Kidney (tissue), 14 donors: ENCODE measurements around the gene SLC13A2. TPM values are rescaled to one million over a fixed set of nuclear protein-coding genes. Genes with fewer than 3 reads are reported as not detected.

Experiments used
- DNase-seq, 5 donors: peaks; one replicate each; pipeline ENCODE4 v3.0.0-alpha.2; 2013 to 2020
- FAIRE-seq: peaks from 2 replicates; lab custom pipeline; 2012; peaks lifted over from hg19 to GRCh38; lab: Jason Lieb, UNC
- H3K27ac ChIP-seq, 2 donors: one replicate each; pipeline ENCODE4 v1.7.0; 2013; ENCODE audit warnings: low read depth in 2 of 2, low read length in 2 of 2, inconsistent platforms in 1 of 2
- H3K27me3 ChIP-seq: one replicate; pipeline ENCODE4 v1.7.1; 2013; ENCODE audit warnings: low read length, inconsistent platforms; ENCODE audit not compliant: control insufficient read depth, insufficient read depth
- H3K36me3 ChIP-seq, 3 donors: one replicate each; pipeline versions ENCODE4 v1.7.0 to v1.7.1; 2013; ENCODE audit warnings: low read length in 3 of 3, control low read depth in 1 of 3, inconsistent platforms in 1 of 3; ENCODE audit not compliant: insufficient read depth in 3 of 3, control insufficient read depth in 2 of 3
- H3K4me1 ChIP-seq, 3 donors: one replicate each; pipeline versions ENCODE4 v1.7.0 to v1.7.1; 2013; ENCODE audit warnings: low read length in 3 of 3, inconsistent platforms in 1 of 3, low read depth in 1 of 3; ENCODE audit not compliant: control insufficient read depth in 2 of 3, insufficient read depth in 2 of 3
- H3K4me3 ChIP-seq, 3 donors: one replicate each; pipeline versions ENCODE4 v1.7.0 to v1.8.1; 2013; ENCODE audit warnings: low read length in 3 of 3, control low read depth in 1 of 3, inconsistent platforms in 1 of 3
- H3K9ac ChIP-seq, 3 donors: one replicate each; pipeline versions ENCODE4 v1.7.0 to v1.7.1; 2013; ENCODE audit warnings: low read length in 3 of 3, control low read depth in 1 of 3, inconsistent platforms in 1 of 3
- H3K9me3 ChIP-seq, 3 donors: one replicate each; pipeline versions ENCODE4 v1.7.0 to v1.7.1; 2013; ENCODE audit warnings: low read length in 3 of 3, control low read depth in 1 of 3, inconsistent platforms in 1 of 3; ENCODE audit not compliant: control insufficient read depth in 2 of 3, insufficient read depth in 1 of 3
- intact Hi-C: fragments of 100-400 bp; cut with DNase I; formaldehyde crosslinking; loops from one replicate; pipeline ENCODE4 v1.11.1; 2022
- polyA plus RNA-seq: library from polyadenylated mRNA; stranded (reverse); fragments of 350-450 nt; fragmentation: Illumina TruSeq; extraction: RNeasy Lipid Tissue Mini Kit (QIAGEN cat#74804); gene quantifications from one replicate; pipeline ENCODE4 v1.2.3, GENCODE V29; 2014; ENCODE audit warnings: low read depth, low replicate concordance; ENCODE audit not compliant: insufficient read depth
- total RNA-seq: library from RNA; stranded (reverse); fragmentation: NEBNext Ultra II Directional; extraction: Animal tissue kit (Norgen Biotek cat#: 25700); gene quantifications from one replicate; pipeline ENCODE4 v1.2.1, GENCODE V29; 2021
- TF ChIP-seq, protein P1 (sequence below): IDR thresholded peaks from 3 replicates; pipeline ENCODE4 v1.5.1; 2012; ENCODE audit warnings: mild to moderate bottlenecking, moderate library complexity, borderline replicate concordance; ENCODE audit not compliant: insufficient read depth; ENCODE audit errors: extremely low read depth
- donor health status: control.
- donor health status: control.
- donor health status: control.
- donor health status: control.
- donor health status: control.
- donor health status: DM: yes; HTN: yes; CAD: no.
- donor health status: Normal renal cell carcinoma (clear cell type).

SLC13A2 gene
- total and polyA plus RNA-seq, 2 donors from 2014 or later, result 1.1 to 69.0 TPM

DNA sequence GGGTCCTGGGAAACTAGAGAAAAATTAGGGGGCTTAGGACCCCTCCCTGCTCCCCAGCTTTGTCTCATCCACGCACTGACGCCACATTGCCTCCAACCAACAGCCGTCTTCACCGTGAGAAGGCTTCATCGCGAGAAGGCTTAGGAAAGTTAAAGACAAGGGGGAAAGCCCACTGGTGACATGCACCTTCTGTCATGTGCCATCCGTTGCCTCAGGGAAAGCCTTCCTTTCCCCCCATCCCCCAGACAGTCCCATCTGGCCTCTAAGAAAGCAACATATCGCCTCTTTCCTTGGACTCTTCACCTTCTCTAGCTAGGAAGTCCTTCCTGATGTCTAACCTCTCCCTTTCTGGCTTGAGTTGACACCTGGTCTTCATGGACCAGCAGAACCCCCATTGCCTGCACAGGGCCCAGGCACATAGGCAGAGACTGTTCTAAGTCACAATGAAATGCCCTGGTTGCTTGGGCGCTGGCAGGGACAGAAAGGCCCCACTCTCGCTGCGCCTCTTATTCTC lies 34.8 kb downstream of the SLC13A2 start:
- TF ChIP-seq, protein P1, sequence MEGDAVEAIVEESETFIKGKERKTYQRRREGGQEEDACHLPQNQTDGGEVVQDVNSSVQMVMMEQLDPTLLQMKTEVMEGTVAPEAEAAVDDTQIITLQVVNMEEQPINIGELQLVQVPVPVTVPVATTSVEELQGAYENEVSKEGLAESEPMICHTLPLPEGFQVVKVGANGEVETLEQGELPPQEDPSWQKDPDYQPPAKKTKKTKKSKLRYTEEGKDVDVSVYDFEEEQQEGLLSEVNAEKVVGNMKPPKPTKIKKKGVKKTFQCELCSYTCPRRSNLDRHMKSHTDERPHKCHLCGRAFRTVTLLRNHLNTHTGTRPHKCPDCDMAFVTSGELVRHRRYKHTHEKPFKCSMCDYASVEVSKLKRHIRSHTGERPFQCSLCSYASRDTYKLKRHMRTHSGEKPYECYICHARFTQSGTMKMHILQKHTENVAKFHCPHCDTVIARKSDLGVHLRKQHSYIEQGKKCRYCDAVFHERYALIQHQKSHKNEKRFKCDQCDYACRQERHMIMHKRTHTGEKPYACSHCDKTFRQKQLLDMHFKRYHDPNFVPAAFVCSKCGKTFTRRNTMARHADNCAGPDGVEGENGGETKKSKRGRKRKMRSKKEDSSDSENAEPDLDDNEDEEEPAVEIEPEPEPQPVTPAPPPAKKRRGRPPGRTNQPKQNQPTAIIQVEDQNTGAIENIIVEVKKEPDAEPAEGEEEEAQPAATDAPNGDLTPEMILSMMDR, result no peak
- no peaks in the 10 kb centered on the region for H3K9me3 ChIP-seq
- no peak overlapping the region for H3K27ac ChIP-seq
- no peaks in the 10 kb centered on the region for H3K27me3 ChIP-seq
- H3K36me3 ChIP-seq, result no peaks in the 10 kb centered on the region
- H3K9ac ChIP-seq, result no peak overlapping the region
- intact Hi-C loops, result no loop called here
- H3K4me3 ChIP-seq, result no peak overlapping the region
- FAIRE-seq (no peak), DNase-seq (no peak)
- H3K4me1 ChIP-seq, result no peaks in the 10 kb centered on the region

DNA sequence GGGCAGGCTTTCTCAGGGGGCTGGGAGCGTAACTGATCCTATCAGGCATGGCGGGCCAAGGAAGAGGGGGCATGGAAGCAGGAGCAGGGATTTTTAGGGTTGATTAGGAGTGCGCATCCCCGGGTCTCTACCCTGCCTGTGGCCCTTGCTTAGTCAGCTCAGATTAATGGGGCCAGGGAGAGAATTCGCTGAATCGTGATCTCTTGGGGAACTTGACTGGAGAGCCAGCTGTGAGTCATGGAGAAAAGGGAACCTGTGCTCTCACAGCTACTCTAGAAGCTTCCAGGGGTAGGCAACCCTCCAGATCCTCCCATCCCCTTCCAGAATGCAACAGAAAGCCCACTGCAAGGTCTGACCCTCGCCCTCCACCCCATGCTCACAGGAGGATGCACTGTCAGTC lies 36.3 kb downstream of the SLC13A2 start:
- Histone ChIP-seq H3K9ac (no peak overlapping the region), H3K27ac (no peak overlapping the region), H3K9me3 (no peaks in the 10 kb centered on the region), H3K36me3 (no peaks in the 10 kb centered on the region), H3K4me1 (no peaks in the 10 kb centered on the region), H3K27me3 (no peaks in the 10 kb centered on the region), H3K4me3 (no peak overlapping the region)
- FAIRE-seq, result no peak
- DNase-seq, result no peak
- intact Hi-C loops, result no loop called here
- TF ChIP-seq, protein P1, result no peak

DNA sequence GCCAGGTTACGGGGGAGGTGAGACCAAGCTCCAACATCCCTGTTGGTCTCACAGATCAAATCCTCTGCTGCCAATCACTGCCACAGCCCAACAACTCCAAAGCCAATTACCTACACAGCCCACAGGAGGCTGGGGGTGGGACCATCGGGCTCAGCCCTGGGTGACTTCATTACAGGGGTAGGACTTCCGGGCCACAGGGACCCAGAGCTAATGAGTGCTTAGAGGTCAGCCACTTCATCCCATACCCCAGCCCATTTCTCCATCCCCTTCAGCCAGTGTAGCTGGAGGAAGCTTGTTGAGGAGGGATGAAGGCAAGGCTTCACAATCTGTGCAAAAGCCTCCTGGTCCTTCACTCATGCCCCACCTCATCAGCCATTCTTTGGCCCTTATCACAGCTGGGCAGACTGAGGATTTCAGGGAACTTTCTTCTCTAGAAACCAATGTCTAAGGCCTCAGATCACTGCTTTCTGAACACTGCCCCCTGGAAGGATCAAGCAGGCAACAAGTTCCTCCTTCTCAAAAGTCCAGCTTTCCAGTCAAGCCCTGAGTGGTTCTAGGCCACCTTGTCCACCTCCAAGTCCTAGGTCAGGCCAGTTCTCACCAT lies 38.5 kb downstream of the SLC13A2 start:
- no peaks in the 10 kb centered on the region for H3K36me3 ChIP-seq
- no peak for FAIRE-seq
- intact Hi-C loops, result no loop called here

More for the DNA sequence above, 38.5 kb downstream of the SLC13A2 start:
- Histone ChIP-seq H3K9ac (no peak overlapping the region), H3K9me3 (no peaks in the 10 kb centered on the region), H3K27me3 (no peaks in the 10 kb centered on the region), H3K4me3 (no peak overlapping the region), H3K27ac (no peak overlapping the region), H3K4me1 (no peaks in the 10 kb centered on the region)
- TF ChIP-seq, protein P1, result no peak
- DNase-seq, result no peak
